ENCODE data around the gene SYN1. TPM values are rescaled to one million over a fixed set of nuclear protein-coding genes. Genes with fewer than 3 reads are reported as not detected.

Gene SYN1
- total and polyA plus RNA-seq, 8 donors = 1.0 to 7.2 (median 5.4) TPM

DNA sequence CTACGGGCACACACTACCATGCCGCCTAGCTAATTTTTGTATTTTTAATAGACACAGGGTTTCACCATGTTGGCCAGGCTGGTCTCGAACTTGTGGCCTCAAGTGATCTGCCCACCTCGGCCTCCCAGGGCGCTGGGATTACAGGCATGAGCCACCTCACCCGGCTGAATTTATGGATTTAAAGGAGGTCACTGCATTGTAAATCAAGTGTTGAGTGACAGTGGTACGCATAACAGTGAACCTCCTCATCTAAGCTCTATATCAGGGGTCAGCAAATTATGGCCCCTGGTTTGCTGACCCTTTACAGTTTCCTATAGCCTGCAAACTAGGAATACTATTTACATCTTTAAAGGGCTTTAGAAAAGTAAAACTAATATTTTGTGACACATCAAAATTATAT is 41.9 kb upstream of the SYN1 start:
- intact Hi-C loops (cut with DNase I) = no loop called here
- H3K9me3 ChIP-seq = no peaks in the 10 kb centered on the region
- DNase-seq = no peak
- peaks cover 0 to 11% of the 10 kb centered on the region in 2 donors for H3K36me3 ChIP-seq
- ATAC-seq = no peak
- H3K27ac ChIP-seq = peak overlapping the region in 1 of 2 donors; percentile 23
- no peaks in the 10 kb centered on the region for H3K27me3 ChIP-seq
- peaks cover 0 to 5% of the 10 kb centered on the region in 2 donors for H3K4me1 ChIP-seq
- TF ChIP-seq, protein P1, sequence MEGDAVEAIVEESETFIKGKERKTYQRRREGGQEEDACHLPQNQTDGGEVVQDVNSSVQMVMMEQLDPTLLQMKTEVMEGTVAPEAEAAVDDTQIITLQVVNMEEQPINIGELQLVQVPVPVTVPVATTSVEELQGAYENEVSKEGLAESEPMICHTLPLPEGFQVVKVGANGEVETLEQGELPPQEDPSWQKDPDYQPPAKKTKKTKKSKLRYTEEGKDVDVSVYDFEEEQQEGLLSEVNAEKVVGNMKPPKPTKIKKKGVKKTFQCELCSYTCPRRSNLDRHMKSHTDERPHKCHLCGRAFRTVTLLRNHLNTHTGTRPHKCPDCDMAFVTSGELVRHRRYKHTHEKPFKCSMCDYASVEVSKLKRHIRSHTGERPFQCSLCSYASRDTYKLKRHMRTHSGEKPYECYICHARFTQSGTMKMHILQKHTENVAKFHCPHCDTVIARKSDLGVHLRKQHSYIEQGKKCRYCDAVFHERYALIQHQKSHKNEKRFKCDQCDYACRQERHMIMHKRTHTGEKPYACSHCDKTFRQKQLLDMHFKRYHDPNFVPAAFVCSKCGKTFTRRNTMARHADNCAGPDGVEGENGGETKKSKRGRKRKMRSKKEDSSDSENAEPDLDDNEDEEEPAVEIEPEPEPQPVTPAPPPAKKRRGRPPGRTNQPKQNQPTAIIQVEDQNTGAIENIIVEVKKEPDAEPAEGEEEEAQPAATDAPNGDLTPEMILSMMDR (IDR thresholded peaks at IDR 0.05) = no peak
- no peak overlapping the region for H3K4me3 ChIP-seq

DNA sequence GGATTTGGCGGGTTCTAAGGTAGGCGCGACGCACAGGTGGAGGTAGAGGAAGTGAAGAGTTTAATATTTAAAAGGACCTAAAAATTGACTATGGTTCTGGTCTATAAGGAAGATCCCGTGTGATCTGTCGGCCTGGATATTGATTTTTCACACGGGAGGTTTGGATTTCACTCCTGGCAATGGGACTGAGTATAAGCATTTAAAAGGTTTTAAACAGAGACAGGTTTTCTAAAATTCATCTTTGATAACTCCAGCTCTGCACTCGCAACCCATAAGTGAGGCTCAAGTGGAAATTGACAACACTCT is 39.7 kb upstream of the SYN1 start:
- DNase-seq (no peak), ATAC-seq (no peak)
- H3K4me1 ChIP-seq = peaks cover 0 to 5% of the 10 kb centered on the region in 2 donors
- H3K27ac ChIP-seq = peak overlapping the region; percentile 95 to 97
- TF ChIP-seq, protein P1 (IDR thresholded peaks at IDR 0.05) = no peak
- H3K27me3 ChIP-seq = no peaks in the 10 kb centered on the region
- H3K9me3 ChIP-seq = no peaks in the 10 kb centered on the region
- intact Hi-C loops (cut with DNase I) = no loop called here
- H3K4me3 ChIP-seq = peak overlapping the region; percentile 31 to 51
- H3K36me3 ChIP-seq = peaks cover 0 to 28% of the 10 kb centered on the region in 2 donors

DNA sequence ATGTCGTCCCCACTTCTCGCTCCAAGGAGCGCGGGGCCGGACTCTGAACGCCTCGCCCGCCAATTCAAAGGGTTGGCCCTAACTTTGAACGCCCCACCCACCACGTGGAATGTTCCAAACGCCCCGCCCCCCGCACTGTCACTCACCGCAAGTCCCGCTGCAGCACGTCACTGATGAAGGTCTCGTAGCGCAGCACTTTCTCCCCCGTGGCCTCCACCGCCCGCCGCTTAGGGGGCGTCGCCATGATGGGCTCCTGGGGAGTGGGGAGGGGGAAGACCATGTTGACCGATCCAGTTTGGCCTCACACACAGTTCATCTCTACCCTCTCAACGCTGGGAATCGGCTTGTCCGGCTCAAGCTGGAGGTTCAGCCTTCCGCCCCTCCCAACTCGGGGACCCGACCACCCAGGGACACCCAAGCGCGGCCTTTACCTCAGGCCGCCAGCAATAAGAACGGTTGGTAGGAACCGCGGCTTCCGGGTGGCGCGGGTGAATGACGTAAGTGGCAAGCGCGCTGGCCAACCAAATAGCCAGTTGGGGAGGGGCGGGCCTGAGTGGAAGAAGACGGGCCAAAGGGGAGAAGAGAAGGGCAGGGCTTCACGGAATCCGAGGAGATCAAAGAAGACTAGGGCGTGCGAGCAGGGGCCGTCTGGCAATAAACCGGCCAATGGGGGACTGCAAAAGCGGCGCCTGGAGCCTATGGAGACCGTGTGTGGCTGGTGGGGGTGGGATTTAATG is 39.2 kb upstream of the SYN1 start, which contains the start of gene UXT:
Gene UXT, minus strand, starts transcription at position 497 of the 737 bp plus-strand sequence. Its CDS starts 253 bp downstream, at position 244.
- peak; percentile 88 to 95 (median 94) for DNase-seq
- intact Hi-C loops (cut with DNase I) = no loop called here
- TF ChIP-seq, protein P1 (IDR thresholded peaks at IDR 0.05) = no peak

DNA sequence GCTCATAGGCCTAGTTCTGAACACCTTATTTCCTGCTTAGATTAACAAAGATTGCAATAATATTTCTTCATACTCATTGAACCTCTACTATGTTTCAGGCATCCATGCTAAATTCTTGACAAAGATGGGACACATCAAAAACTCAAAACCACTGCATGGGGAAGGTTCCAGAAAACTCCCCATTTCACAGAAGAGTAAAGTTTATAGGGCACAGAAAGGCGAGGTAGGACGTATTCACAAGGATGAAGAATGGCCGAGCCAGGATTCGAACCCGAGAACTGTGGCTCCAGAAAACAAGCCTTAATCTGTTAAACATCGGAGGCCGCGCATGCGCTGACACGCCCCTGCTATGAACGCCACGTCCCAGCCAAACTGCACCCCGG is 38.6 kb upstream of the SYN1 start:
- TF ChIP-seq, protein P1 (IDR thresholded peaks at IDR 0.05) = no peak
- no peaks in the 10 kb centered on the region for H3K9me3 ChIP-seq
- H3K4me3 ChIP-seq = peak overlapping the region; percentile 31 to 51
- H3K4me1 ChIP-seq = peaks cover 0 to 5% of the 10 kb centered on the region in 2 donors
- ATAC-seq (no peak), DNase-seq (no peak)
- intact Hi-C loops (cut with DNase I) = no loop called here
- H3K27ac ChIP-seq = peak overlapping the region; percentile 95 to 97
- H3K27me3 ChIP-seq = no peaks in the 10 kb centered on the region
- peaks cover 0 to 28% of the 10 kb centered on the region in 2 donors for H3K36me3 ChIP-seq

More for the DNA sequence above, 39.2 kb upstream of the SYN1 start, which contains the start of gene UXT:
- Histone ChIP-seq H3K4me3 (peak within 1 kb of the TSS; percentile 31 to 51), H3K9me3 (no peaks in the 10 kb centered on the region), H3K4me1 (peaks cover 0 to 5% of the 10 kb centered on the region in 2 donors), H3K36me3 (peaks cover 0 to 28% of the 10 kb centered on the region in 2 donors), H3K27ac (peak within 1 kb of the TSS; percentile 95 to 97), H3K27me3 (no peaks in the 10 kb centered on the region)
- ATAC-seq = peak; percentile 94

DNA sequence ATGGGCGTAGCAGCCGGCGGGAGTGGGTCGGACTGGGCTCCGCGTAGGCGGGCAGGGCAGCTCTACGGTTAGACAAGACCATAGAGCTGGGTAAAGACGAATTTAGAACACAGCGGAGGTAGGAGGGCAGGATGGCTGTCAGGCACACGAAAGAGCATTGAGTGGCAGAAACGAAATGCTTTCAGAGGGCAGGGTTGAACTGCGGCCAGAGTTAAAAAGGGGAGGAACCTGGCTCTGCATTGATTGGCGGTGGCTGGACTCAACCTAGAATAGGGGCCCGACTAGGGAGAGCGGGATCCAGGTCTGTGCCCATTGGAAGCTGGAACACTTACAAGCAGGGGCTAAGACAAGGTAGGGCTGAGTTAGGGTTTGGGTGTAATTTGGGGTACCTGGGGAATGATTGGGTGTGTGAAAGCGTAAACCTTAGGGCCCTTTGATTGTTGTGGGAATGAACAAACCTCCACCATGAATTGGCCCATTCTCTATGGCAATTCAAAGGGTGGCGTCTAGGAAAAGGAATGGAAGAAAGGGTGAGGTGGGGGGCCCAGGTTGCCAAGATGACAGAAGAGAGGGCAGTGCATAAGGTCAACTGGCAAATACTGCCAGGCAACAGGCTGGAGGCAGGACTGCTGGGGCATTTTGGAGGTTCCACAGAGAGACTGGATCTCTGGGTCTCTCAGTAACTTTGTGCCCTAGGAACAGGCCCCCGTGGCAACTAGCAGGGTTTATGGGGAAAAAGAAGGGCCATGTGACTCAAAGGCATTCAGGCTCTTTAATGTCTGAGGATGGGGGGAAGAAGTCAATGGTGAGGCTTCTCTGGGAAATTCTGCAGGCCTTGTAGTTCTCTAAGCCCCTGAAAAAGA is 31.6 kb upstream of the SYN1 start:
- Histone ChIP-seq H3K4me1 (peaks cover 0 to 25% of the 10 kb centered on the region in 2 donors), H3K4me3 (peak overlapping the region; percentile 24 to 58), H3K36me3 (peaks cover 0 to 18% of the 10 kb centered on the region in 2 donors), H3K27ac (peak overlapping the region; percentile 65 to 76), H3K9me3 (no peaks in the 10 kb centered on the region), H3K27me3 (no peaks in the 10 kb centered on the region)
- ATAC-seq (peak; percentile 5), DNase-seq (no peak)
- intact Hi-C loops (cut with DNase I) = no loop called here
- TF ChIP-seq, protein P1 (IDR thresholded peaks at IDR 0.05) = no peak

Measured in left lung (tissue), 10 donors.